ENCODE measurements around the gene SORCS2.

- no peak for TF ChIP-seq CTCF (conservative IDR thresholded peaks at IDR 0.05; ENCODE audit: low read length)
- TF ChIP-seq EZH2phosphoT487 (IDR thresholded peaks at IDR 0.05; ENCODE audit: borderline replicate concordance, low read depth, low read length), result no peak
Observed at GRCh38 chr4:7732263-7732662, 539.9 kb downstream of the SORCS2 start.

Data from OCI-LY7 (cell line).